Testis (tissue), 3 donors: ENCODE results near the gene ATP2B2. TPM values are rescaled to one million over a fixed set of nuclear protein-coding genes. Genes with fewer than 3 reads are reported as not detected.
A peak's percentile ranks its signal among the peaks of the same experiment; 100 is the strongest.

Experiments
- DNase-seq: peaks from one replicate; pipeline ENCODE4 v3.0.0-alpha.2; 2019
- H3K27ac ChIP-seq, 2 donors: fragments of 200-600 bp; sonication (generic); one replicate each; pipeline ENCODE4 v1.5.1; 2019
- H3K27me3 ChIP-seq: fragments of 200-600 bp; sonication (generic); one replicate; pipeline ENCODE4 v1.5.1; 2019
- H3K36me3 ChIP-seq: fragments of 200-600 bp; sonication (generic); one replicate; pipeline ENCODE4 v1.5.1; 2017; ENCODE audit warnings: low read depth; ENCODE audit errors: missing control alignments
- H3K4me1 ChIP-seq: fragments of 200-600 bp; sonication (generic); one replicate; pipeline ENCODE4 v1.5.1; 2019
- H3K4me3 ChIP-seq, 2 donors: fragments of 200-600 bp; sonication (generic); one replicate each; pipeline ENCODE4 v1.5.1; 2017 to 2019
- H3K9me3 ChIP-seq: fragments of 200-600 bp; sonication (generic); one replicate; pipeline ENCODE4 v1.5.1; 2017
- CTCF ChIP-seq, 3 experiments: fragments of 450-650 bp in 2 of 3; fragments of 200-600 bp in 1 of 3; sonication (generic) in 1 of 3; IDR thresholded peaks; one replicate each; pipeline ENCODE4 v1.5.1; 2016 to 2019; ENCODE audit warnings: antibody characterized with exemption in 3 of 3, mild to moderate bottlenecking in 2 of 3, moderate library complexity in 1 of 3
- POLR2A ChIP-seq: fragments of 450-650 bp; IDR thresholded peaks from one replicate; pipeline ENCODE4 v1.6.1; 2017; ENCODE audit warnings: antibody characterized with exemption, mild to moderate bottlenecking, moderate library complexity
- WGBS, 2 donors: methylation state at CpG; one replicate each; pipeline ENCODE4 v1.1.5; 2018; 5-methylcytosine and 5-hydroxymethylcytosine counted together
- intact Hi-C: fragments of 100-400 bp; cut with DNase I; formaldehyde crosslinking; loops from one replicate; pipeline ENCODE4 v1.15.1; 2023; ENCODE audit warnings: low total_unique reads
- polyA plus RNA-seq: library from polyadenylated mRNA; stranded (reverse); fragments of 350-450 nt; fragmentation: Illumina TruSeq; extraction: RNeasy Lipid Tissue Mini Kit (QIAGEN cat#74804); gene quantifications from one replicate; pipeline ENCODE4 v1.2.3, GENCODE V29; 2014; ENCODE audit warnings: low read depth, low replicate concordance; ENCODE audit not compliant: insufficient read depth
- total RNA-seq, 2 donors: library from RNA; depleted of rRNA; stranded (reverse); fragments of >200 nt; gene quantifications; one replicate each; pipeline ENCODE4 v1.2.3, GENCODE V29; 2016

The ATP2B2 gene
- total and polyA plus RNA-seq, 3 donors from 2014 or later, result 1.1 to 2.9 (median 1.8) TPM

GRCh38 chr3:10460951-10461545 lies 44.3 kb downstream of the ATP2B2 start:
- Histone ChIP-seq H3K4me3 (no peak overlapping the region), H3K4me1 (no peaks in the 10 kb centered on the region), H3K27ac (no peak overlapping the region), H3K27me3 (no peaks in the 10 kb centered on the region), H3K36me3 (no peaks in the 10 kb centered on the region), H3K9me3 (no peaks in the 10 kb centered on the region)
- intact Hi-C loops, result no loop called here
- DNase-seq, result no peak
- TF ChIP-seq CTCF (IDR thresholded peaks at IDR 0.05) (no peak), POLR2A (no peak)
- 67 to 70% methylated on average over 4 of the region's 4 CpGs for WGBS, 2 donors

- 29 to 67% methylated on average over 5 of the region's 5 CpGs for WGBS, 2 donors
- TF ChIP-seq CTCF (IDR thresholded peaks at IDR 0.05) (no peak), POLR2A (no peak)
- no peaks in the 10 kb centered on the region for H3K4me1 ChIP-seq
- intact Hi-C loops, result no loop called here
- no peak overlapping the region for H3K27ac ChIP-seq
- peak; percentile 74 for DNase-seq
- no peaks in the 10 kb centered on the region for H3K9me3 ChIP-seq
- H3K27me3 ChIP-seq, result no peaks in the 10 kb centered on the region
- H3K4me3 ChIP-seq, result no peak overlapping the region
- no peaks in the 10 kb centered on the region for H3K36me3 ChIP-seq
Observed at GRCh38 chr3:10459954-10460754, 45.2 kb downstream of the ATP2B2 start.

- DNase-seq, result no peak
- intact Hi-C loops, result no loop called here
- no peak for TF ChIP-seq POLR2A
- no peak for TF ChIP-seq CTCF (IDR thresholded peaks at IDR 0.05)
- 62 to 67% methylated on average over 3 of the region's 3 CpGs for WGBS, 2 donors
- Histone ChIP-seq H3K36me3 (no peaks in the 10 kb centered on the region), H3K27me3 (no peaks in the 10 kb centered on the region), H3K27ac (no peak overlapping the region), H3K4me1 (no peaks in the 10 kb centered on the region), H3K9me3 (no peaks in the 10 kb centered on the region), H3K4me3 (no peak overlapping the region)
Observed at GRCh38 chr3:10457560-10457959, 47.8 kb downstream of the ATP2B2 start.

GRCh38 chr3:10456981-10457380 lies 48.4 kb downstream of the ATP2B2 start:
- intact Hi-C loops, result no loop called here
- Histone ChIP-seq H3K9me3 (no peaks in the 10 kb centered on the region), H3K27me3 (no peaks in the 10 kb centered on the region), H3K27ac (no peak overlapping the region), H3K4me1 (no peaks in the 10 kb centered on the region), H3K36me3 (no peaks in the 10 kb centered on the region), H3K4me3 (no peak overlapping the region)
- TF ChIP-seq POLR2A (no peak), CTCF (IDR thresholded peaks at IDR 0.05) (no peak)
- no peak for DNase-seq
- 68 to 69% methylated on average over 2 of the region's 2 CpGs for WGBS, 2 donors

GRCh38 chr3:10455545-10455914 lies 49.9 kb downstream of the ATP2B2 start:
- no peak for TF ChIP-seq POLR2A
- TF ChIP-seq CTCF (IDR thresholded peaks at IDR 0.05), result no peak
- Histone ChIP-seq H3K9me3 (no peaks in the 10 kb centered on the region), H3K4me1 (no peaks in the 10 kb centered on the region), H3K27ac (no peak overlapping the region), H3K4me3 (no peak overlapping the region), H3K27me3 (no peaks in the 10 kb centered on the region), H3K36me3 (no peaks in the 10 kb centered on the region)
- intact Hi-C loops, result no loop called here
- DNase-seq, result no peak
